Stimulated activated CD8-positive, alpha-beta memory T cell treated with anti-CD3 and anti-CD28 coated beads, Interleukin-15, amount 100 ng/mL, for 24 hours (primary cell): ENCODE data around the gene TMA16.
"Not testable (repeated sequence)": the region's sequence is repeated elsewhere in the genome, so short reads cannot be mapped to it uniquely, and the experiment has no call there.

Experiments used
- DNase-seq: peaks from one replicate; pipeline ENCODE4 v3.0.0-alpha.2; 2020; ENCODE audit warnings: low read depth

TMA16 gene

DNA sequence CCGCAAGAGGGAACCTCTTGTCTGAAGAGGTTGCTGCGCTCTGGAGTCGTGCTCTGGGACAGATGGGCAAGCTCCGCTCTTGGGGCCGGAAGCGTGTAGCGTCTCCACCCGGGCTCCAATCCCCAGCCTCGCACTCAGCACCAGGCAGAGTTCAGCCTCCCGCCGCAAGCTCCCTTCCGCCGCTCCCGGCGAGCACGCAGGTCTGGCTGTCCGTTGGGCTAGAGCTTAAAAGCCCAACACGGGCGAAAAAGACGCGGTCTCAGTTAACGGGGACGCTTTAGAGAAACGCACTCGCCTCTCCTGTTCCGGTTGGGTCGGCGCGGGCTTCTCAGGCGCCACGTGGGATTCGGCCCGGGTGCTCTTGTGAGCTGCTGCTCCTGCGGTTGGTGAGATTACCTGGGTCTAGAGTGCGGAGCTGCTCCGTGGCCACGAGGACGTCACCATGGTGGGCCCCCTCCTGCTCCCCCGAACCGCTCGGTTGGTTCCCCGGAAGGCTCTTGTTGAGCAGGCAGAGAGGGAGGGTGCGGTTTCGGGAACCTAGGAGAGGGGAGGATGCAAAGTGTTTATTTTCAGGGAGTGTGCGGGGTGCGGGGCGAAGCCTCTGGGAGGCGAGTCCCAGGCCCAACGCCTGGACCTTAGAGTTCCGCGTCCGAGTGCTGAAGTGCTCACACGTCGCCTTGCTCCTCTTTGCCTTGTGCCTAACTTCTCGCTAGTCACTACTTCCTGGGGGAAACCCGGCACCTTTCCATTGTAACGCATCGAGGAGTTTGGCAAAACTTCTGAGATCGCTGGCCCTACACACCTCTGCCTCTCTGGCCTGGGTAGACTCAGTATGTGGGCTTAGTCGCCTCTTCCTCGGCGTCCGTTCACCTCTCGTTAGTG lies at the start of gene TMA16:
TSS of gene TMA16 (plus strand) at position 331 of the 882 bp plus-strand sequence. CDS start at position 443, 112 bp downstream.
- DNase-seq = peak; percentile 62

DNA sequence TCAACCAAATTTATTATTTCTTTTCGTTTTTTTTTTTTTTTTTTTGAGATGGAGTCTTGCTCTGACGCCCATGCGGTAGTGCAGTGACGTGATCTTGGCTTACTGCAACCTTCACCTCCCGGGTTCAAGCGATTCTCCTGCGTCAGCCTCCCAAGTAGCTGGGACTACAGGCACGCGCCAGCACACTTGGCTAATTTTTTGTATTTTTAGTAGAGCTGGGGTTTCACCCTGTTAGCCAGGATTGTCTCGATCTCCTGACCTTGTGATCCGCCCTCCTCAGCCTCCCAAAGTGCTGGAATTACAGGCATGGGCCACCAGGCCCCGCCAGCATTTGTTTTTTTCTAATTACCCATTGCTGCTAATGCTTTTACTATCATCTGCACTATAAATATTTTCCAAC lies 47.5 kb upstream of the TMA16 start:
- not testable (repeated sequence) for DNase-seq

DNA sequence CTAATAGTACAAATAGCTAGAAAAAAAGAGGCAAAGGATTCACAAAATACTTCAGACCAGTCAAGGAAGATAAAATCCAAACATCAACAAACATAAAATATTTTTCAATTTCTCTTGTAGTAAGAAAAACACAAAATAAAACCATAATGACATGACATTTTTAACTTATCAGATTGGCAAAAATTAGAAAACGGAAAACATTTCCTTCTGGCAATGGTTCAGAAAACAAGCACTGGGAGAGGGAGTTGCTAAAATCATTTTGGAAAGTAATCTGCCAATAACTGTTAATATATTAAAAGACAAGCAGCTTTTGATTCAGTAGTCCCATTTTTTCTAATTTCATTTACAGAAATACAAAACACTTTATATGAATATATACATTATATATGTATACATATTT lies 47.0 kb upstream of the TMA16 start:
- no peak for DNase-seq

DNA sequence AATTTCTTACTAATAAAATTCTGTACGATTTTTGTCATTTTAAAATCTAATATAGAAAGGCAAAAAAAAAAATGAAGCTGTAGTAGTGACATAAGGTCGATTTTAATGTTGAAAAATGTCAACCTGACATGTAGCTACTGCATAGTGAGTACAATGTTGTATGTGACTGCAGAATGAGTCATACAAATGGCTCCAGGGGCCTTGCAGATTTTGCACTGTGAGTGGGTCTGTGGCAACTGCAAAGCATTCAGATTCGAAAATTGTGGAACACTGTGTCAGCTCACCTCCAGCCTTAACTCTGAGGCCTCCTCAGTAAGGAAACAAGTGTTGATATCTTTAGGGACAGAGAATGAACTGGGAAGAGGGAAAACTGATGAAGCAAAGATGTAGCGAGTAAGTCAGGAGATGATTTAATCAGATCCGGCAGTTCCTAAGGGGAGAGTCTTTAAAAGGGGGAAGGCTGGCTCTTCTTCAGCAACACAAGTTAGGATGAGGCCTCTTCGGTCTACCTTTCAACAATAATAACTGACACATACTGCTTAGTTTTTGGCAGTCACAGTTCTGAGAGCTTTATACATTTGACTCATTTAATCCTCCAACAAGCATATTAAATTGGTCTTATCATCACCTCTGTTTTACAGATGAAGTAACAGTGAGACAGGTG lies 45.8 kb upstream of the TMA16 start:
- no peak for DNase-seq

DNA sequence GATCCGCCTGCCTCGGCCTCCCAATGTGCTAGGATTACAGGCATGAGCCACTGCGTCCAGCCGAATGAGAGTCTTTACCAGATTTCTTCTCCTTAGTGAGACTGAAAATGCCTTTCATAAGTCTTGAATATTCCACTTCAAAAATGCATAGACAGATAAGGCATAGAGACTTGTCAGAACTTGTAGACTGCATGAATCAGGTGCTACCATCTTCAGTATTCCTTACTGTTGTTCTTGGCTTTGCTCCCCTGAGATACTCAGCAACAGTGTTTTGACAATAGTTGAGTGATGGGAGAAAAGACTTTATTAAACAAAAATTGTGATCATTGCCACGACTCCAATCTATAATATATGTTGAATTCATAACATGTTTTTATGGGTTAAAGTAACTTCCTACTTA lies 31.9 kb upstream of the TMA16 start:
- DNase-seq = no peak

DNA sequence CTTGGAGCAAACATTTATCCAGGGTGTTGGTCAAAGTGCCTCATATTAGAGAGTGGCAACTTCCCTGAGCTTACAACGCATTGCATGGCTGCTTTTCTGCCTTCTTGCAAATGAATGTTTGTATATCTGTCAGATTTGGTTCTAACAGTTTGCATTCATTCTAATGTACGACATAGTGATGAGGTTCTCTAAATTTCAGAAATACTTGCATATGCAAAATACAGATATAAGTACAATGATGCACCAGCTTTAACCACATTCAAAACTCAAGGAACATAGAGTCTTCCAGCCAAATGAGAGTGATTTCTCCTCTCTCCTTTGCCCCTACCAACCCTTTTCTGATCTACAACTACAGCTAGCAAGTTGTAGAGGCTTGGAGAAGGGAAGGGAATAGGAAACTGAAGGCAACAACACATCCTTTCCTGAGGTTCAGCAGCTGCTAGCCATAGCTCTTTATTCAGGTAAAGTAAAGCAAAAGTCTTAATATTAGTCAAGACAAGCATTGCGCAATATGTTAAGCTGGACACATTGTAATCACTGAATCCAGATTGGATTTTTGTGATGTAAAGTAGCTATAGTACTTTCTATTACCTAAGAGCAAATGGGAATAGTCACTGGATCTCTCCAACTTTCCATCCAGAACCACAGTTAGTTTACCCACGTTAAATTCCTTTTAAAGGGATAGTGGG lies 27.3 kb upstream of the TMA16 start:
- DNase-seq = no peak

DNA sequence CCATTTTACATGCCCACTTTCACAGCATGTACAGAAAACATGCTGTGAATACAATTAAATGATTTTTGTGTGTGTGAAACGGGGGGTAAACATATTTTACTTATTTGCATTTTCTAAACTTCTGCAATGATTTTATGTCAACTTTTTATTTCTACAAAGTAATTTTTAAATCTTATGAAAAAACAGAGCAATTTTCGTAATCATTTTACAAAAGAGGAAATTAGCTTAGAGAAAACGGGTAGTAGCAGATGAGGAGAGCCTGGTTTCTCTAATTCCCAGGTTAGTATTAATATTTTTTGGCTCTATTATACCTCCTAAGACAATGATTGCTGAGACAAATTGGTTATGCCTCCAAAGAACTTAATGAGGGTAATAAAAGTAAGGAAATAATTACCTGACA lies 24.1 kb upstream of the TMA16 start:
- DNase-seq = no peak

DNA sequence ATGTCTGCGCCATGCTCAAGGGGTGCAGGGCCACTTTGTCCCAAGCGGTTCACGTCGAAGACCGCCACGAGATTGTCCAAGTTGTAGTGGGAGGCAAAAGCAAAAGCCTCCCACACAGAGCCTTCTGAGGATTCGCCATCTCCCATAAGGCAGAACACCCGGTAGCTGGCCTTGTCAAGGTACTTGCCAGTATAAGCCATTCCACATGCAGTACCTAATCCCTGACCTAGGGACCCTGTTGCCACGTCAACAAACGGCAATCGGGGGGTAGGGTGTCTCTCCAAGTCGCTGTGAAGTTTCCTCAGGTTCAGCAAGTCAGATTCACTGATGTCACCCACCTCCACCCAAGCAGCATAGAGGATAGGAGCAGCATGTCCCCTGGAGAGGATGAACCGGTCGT lies 21.4 kb upstream of the TMA16 start:
- no peak for DNase-seq

DNA sequence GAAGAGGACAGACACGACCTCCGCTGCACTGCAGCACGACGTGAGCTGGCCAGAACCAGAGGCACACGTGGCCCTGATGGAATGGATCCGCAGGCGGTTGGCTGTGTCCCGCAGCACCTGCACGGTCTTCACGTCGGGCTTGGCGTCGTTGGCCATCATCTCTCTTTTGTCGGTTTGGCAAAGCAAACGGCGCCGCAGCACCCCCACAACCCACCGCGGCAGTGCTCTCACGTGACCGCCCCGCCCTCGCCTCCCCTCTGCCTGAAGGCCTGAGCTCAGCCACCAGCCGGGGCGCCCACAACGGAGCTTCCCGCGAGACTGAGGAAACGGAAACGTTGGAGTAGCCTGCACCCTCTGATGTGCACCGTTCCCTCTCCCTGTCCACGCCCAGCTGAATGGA lies 20.9 kb upstream of the TMA16 start, which contains the start of gene TKTL2:
TSS of gene TKTL2 (minus strand) at position 179 of the 400 bp plus-strand sequence. CDS start at position 159, 20 bp downstream.
- DNase-seq = no peak

DNA sequence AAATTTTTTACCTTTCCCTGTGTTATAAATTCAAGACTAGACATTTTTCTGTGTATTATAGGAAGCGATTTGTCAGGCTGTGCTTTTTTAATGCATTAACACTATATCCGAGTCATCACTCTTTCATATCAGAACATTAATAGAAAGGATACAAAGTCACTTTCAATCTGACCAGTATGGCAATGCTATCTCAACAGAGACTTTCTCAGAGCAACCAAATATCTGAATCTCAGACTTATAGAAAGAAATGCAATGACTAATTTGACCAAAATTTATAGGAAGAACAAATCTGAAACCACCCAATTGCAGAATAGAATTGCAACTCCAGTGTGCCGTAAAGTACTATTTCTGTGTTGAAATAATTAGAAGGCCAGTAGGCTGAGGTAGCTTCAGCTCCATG lies 20.5 kb upstream of the TMA16 start:
- no peak for DNase-seq

DNA sequence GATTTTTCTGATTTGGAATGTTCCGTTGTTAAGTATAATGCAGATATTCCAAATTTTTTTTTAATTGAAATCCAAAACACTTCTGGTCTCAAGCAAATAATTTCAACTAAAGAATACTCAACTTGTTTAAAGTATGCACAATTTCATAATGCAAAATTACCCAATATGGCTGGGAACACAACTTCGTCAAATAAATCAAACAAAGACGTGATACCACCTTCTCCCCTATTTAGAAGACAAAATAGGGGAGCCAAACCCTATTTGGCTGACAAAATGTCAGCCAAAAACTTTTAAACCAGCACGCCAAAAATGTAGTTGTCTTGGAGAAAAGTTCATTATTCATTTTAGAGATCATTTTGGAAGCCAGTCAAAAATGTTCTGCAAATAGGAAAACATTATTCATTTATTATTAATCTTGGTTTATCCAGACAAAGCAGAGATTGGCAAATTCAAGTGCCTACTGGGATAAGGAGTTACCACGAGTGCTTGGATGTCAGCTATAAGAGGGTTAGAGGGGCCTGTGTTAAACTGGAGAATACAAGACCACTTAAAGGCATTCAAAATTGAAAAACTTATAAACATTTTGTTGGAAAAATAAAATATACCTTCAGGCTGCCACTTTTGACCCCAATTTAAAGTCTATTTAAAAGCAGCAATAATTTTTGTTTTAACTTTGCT lies 17.6 kb upstream of the TMA16 start:
- no peak for DNase-seq

DNA sequence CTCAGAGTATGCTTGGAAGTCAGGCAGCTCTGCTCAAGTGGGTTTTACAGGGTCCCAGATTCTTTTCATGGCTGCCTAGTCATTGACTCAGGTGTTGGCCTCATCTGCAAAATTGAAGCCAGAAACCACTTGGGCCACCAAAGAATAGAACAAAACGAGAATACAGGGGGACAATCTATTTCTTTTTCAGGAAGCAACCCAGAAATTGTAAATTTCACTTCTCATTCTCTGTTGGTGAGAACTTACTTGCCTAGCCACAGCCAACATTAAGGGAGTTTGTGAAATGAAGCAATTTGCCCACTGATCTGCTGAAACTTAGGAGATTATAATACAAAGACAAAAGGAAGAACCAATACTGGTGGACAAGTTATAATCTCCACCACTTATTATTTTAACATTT lies 12.3 kb upstream of the TMA16 start:
- no peak for DNase-seq

DNA sequence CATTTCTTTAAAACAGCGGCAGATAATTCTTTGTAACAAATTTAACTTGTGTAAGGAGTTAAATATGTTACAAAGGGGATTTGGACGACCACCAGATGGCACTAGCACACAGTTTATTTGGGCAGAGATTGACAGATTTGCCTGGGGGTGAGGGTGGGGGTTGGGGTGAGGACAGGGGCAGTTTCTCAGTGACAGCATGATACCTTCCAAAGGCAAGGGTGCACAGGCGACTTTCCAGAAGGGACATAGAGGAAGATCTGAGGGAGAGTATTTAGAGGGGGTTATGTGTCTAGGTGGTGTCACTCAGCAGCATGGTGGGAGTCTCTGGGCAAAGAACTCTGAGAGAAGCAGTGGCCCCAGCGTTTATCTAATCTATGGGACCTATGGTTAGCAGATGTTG lies 9.6 kb upstream of the TMA16 start:
- peak; percentile 15 for DNase-seq

DNA sequence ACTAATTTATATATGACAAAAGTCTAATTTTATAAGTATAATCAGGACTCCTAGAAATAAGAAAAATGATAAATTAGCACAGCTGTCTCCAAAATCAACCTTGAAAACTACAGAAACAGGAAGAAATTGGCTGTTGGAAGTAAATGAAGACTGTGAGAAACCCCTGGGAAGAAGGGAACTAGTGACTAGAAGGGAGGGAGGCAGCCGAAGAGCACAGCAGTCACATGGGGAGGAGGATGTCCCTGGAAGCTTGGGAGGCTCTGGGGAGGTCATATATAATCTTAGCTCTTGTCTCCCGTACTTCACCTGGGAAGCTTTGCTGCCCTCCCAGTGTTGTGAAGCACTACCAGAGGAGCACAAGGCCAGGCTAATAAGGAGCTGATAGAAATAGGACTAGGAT lies 8.9 kb upstream of the TMA16 start:
- DNase-seq = no peak

DNA sequence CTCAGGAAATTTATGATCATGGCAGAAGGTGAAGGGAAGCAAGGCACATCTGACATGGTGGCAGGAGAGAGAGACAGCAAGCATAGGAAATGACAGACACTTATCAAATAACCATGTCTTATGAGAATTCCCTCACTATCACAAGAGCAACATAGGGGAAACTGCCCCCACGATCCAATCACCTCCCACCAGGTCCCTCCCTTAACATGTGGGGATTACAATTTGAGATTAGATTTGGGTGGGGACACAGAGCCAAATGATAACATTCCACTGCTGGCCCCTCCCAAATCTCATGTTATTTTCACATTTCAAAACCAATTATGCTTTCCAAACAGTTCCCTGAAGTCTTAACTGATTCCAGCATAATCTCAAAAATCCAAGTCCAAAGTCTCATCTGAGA lies 8.2 kb upstream of the TMA16 start:
- no peak for DNase-seq

DNA sequence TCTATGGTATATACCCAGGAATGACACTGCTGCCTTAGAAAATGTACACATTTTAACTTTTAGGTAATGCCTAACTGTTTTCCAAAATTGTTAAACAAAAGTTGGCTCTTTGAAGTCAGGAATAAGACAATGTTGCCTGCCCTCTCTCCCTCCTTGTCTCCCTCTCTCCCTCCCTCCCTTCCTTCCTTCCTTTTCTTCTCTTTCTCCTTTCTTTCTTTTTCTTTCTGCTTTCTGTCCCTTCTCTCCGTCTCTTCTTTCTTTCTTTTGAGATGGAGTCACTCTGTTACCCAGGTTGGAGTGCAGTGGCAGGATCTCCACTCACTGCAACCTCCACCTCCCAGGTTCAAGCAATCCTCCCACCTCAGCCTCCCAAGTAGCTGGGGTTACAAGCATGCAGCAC lies 4.6 kb upstream of the TMA16 start:
- DNase-seq = no peak

DNA sequence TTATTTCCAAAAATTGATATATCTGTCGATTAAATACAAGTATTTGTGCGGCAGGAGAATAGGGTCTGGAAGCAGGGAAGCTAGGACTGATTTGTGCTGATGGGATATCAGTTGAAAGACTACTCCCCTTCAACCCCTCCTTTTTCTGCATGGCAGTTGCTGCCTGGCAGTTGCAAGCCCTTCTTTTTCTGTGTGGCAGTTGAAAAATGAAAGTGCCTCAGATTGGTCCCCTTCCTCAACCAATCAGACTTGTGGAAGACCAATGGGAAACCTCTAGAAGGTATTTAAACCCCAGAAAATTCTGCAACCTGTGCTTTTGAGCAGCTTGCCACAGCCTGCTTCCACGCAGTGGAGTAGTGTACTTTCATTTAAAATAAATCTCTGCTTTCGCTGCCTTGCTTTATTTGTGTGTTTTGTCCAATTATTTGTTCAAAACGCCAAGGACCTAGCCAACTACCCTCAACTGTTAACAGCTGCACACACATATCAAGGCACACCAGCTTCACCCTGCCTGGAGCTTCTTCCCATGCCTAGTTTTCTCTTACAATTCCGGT lies 1.5 kb upstream of the TMA16 start:
- DNase-seq = no peak

DNA sequence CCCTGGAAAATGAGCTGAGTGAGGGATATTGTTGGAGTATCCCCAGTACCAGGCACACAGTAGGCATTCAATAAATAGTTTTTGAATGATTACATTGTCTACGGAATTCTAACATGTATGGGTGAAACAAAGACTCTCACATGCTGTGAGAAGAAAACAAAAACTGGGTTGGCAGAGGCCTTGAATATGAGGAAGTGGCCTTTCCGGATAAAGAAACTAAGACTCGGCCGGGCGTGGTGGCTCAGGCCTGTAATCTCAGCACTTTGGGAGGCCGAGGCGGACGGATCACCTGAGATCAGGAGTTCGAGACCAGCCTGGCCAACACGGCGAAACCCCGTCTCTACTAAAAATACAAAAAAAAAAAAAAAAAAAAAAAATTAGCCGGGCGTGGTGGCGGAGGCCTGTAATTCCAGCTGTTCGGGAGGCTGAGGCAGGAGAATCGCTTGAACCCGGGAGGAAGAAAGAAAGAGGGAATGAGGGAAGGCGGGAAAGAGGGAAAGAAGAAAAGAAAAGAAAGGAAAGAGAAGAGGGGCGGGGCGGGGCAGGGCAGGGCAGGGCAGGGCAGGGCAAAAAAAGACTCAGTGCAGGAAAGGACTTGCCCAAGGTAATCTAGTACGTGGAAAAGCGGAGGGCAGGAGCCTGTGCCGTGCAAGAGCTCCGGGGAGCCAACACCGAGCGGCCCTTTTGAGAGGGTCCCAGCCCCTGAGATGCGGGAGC lies 689 bp upstream of the TMA16 start:
- no peak for DNase-seq

DNA sequence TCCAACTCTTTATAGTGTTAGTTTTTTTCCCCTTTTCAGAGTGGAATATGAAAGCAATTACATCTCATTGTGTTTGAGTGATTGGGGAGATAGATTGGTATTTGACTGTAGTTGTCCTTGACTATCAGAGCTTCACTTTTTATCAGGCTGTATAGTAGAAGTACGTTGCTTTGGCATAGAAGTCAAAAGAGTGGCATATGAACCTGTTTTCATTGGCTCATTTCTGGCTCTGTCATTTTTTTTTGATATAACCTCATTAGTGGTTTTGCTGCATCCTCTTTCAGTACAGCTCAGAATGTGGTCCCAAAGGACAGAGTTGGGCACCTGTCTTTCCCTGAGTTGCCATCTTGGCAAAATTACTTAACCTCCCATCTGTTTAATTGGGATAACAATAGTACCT lies 1.4 kb downstream of the TMA16 start:
- no peak for DNase-seq

DNA sequence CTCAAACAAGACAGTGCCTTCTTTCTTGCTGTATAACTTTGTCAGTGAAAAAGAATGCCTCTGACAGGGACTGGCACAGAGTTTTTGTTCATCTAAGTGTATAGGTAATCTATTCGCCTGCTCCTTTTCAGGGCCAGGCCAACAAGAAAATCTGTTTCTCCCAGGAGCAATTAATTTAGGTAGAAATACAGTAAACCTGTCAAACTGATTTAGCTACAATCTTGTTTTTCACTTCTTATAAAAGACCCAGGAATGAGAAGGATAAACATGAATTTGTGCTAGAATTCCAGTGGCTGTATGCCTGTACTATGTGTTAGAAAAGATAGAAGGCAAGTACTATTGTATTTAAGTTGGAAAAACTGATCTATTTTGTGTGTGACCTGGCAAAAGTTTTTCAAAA lies 6.1 kb downstream of the TMA16 start:
- DNase-seq = no peak

DNA sequence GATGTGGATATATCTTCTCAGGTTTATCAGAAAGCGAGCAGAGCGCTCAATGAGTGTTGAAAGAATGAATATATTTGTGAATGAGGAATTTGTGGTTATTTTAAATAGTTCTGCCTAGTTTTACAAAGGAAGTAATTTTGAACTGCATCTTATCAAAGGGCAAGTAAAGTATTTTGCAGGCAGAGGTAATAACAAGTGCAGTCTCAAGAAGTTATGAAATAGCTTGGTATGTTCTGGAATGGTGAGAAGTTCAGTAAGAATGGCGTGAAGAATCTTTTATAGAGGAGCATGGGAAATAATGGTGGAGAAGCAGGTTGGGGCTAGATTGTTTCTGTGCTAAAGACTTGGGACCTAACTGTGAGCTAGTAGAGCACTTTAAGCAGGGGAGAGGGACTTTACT lies 10.9 kb downstream of the TMA16 start:
- DNase-seq = no peak
